ENCODE results near the gene PDE6C.

The PDE6C gene

GRCh38 chr10:93702210-93703001, 90.1 kb downstream of the PDE6C start, which contains the start of gene FRA10AC1:
Gene FRA10AC1, minus strand, starts transcription at chr10:93702592. Its CDS starts 2,486 bp downstream, at chr10:93700106.
- peak; percentile 80 to 87 for DNase-seq (ENCODE audit: low read depth in 2 of 2)

- no peak for DNase-seq (ENCODE audit: low read depth in 2 of 2)
Observed at GRCh38 chr10:93703066-93703465, 90.7 kb downstream of the PDE6C start.

GRCh38 chr10:93703841-93704240, 91.5 kb downstream of the PDE6C start:
- DNase-seq (ENCODE audit: low read depth in 2 of 2), result no peak

- no peak for DNase-seq (ENCODE audit: low read depth in 2 of 2)
Observed at GRCh38 chr10:93704451-93704850, 92.1 kb downstream of the PDE6C start.

- DNase-seq (ENCODE audit: low read depth in 2 of 2), result no peak
Observed at GRCh38 chr10:93707623-93708022, 95.3 kb downstream of the PDE6C start.

- DNase-seq (ENCODE audit: low read depth in 2 of 2), result no peak
Observed at GRCh38 chr10:93710333-93710909, 98.1 kb downstream of the PDE6C start.

- DNase-seq (ENCODE audit: low read depth in 2 of 2), result no peak
Observed at GRCh38 chr10:93711891-93712290, 99.6 kb downstream of the PDE6C start.

GRCh38 chr10:93712593-93712992, 100.3 kb downstream of the PDE6C start:
- DNase-seq (ENCODE audit: low read depth in 2 of 2), result no peak

GRCh38 chr10:93715345-93715744, 103.0 kb downstream of the PDE6C start:
- no peak for DNase-seq (ENCODE audit: low read depth in 2 of 2)
